ENCODE measurements around the gene DEGS2. TPM values are rescaled to one million over a fixed set of nuclear protein-coding genes. Genes with fewer than 3 reads are reported as not detected.

Gene DEGS2
- total RNA-seq, 1 experiment from 2014 or later, result 5.1 TPM

DNA sequence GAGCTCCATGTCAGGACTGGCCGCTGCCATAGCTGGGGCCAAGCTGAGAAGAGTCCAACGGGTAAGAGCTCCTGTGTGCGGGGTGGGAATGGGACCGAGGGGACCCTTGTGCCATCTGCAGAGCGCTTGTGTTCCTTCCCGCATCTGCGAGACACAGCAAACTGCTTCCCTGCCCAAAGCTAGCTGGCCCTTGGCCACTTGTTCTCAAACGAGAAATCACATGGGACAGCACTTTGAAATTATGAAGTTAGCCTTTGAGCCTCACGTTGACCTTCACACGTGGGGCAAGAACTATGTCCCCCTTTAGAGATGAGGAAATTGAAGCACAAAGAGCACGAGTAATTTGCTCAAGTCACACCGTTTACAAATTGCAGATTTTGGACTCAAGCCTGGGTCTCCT lies 30.8 kb downstream of the DEGS2 start:
- H3K9me3 ChIP-seq, result no peaks in the 10 kb centered on the region
- Mint-ChIP-seq H3K36me3 (ENCODE audit: insufficient read depth, unreplicated experiment) (peaks cover 6% of the 10 kb centered on the region), H3K4me1 (ENCODE audit: low read depth, unreplicated experiment) (peaks cover 14% of the 10 kb centered on the region), H3K27me3 (ENCODE audit: insufficient read depth, unreplicated experiment) (no peaks in the 10 kb centered on the region), H3K4me3 (ENCODE audit: unreplicated experiment) (no peak overlapping the region), H3K27ac (ENCODE audit: unreplicated experiment) (no peak overlapping the region), H3K9me3 (ENCODE audit: unreplicated experiment) (no peaks in the 10 kb centered on the region)
- no TSS peak for BruUV-seq (replicated peaks)
- no peaks in the 10 kb centered on the region for H3K27me3 ChIP-seq (replicated peaks; ENCODE audit: control insufficient read depth, insufficient read depth, low read length)
- TF ChIP-seq, protein P1, sequence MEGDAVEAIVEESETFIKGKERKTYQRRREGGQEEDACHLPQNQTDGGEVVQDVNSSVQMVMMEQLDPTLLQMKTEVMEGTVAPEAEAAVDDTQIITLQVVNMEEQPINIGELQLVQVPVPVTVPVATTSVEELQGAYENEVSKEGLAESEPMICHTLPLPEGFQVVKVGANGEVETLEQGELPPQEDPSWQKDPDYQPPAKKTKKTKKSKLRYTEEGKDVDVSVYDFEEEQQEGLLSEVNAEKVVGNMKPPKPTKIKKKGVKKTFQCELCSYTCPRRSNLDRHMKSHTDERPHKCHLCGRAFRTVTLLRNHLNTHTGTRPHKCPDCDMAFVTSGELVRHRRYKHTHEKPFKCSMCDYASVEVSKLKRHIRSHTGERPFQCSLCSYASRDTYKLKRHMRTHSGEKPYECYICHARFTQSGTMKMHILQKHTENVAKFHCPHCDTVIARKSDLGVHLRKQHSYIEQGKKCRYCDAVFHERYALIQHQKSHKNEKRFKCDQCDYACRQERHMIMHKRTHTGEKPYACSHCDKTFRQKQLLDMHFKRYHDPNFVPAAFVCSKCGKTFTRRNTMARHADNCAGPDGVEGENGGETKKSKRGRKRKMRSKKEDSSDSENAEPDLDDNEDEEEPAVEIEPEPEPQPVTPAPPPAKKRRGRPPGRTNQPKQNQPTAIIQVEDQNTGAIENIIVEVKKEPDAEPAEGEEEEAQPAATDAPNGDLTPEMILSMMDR (IDR thresholded peaks at IDR 0.05; ENCODE audit: insufficient read depth in 1 of 2, low read depth in 1 of 2, low read length in 1 of 2, severe bottlenecking in 1 of 2, unreplicated experiment in 1 of 2), result no peak
- H3K4me1 ChIP-seq, result peaks cover 15% of the 10 kb centered on the region
- H3K36me3 ChIP-seq (ENCODE audit: control insufficient read depth, insufficient read depth, low read length), result no peaks in the 10 kb centered on the region
- DNase-seq, result no peak
- intact Hi-C loops (cut with micrococcal nuclease; ENCODE audit: unreplicated experiment), result no loop called here
- POLR2A ChIA-PET, result no interaction called here
- CTCF ChIA-PET, result interaction anchor here (0.6 kb wide), 1 partner anchor 56 kb away, joined by 7 read pairs; no protein-coding TSS in a partner anchor
- no peak overlapping the region for H3K4me3 ChIP-seq (ENCODE audit: low read depth, low read length)

DNA sequence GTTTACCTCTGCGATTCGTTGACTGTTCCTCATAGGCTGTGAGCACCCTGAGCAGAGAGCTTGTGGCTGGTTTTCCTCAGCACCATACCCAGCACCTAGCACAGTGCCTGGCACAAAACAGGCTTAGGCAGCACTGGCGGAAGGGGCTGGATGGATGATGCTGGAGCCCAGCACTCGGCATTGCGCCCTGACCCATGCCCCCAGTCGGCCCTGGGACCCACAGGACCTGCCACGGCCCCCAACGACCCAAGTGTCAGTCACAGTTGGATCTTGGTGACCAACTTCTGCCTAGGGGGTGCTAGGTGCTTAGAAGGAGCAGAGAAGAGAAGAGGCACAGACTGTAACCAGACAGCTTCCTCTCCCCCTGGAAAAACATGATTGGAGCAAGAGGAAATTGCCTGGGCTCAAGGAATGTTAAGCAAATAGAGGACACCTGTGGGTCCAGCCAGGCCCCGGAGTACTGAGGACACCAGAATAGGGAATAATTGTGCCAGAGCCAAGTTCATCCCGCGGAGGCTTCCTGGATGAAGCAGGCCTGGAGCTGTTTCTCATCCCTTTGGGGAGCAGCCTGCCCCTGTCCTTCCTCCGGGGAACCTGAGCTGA lies 31.5 kb downstream of the DEGS2 start:
- Mint-ChIP-seq H3K4me3 (ENCODE audit: unreplicated experiment) (no peak overlapping the region), H3K9me3 (ENCODE audit: unreplicated experiment) (no peaks in the 10 kb centered on the region), H3K36me3 (ENCODE audit: insufficient read depth, unreplicated experiment) (peaks cover 6% of the 10 kb centered on the region), H3K4me1 (ENCODE audit: low read depth, unreplicated experiment) (peaks cover 17% of the 10 kb centered on the region), H3K27me3 (ENCODE audit: insufficient read depth, unreplicated experiment) (no peaks in the 10 kb centered on the region), H3K27ac (ENCODE audit: unreplicated experiment) (no peak overlapping the region)
- BruUV-seq (replicated peaks), result no TSS peak
- Histone ChIP-seq H3K4me1 (peaks cover 15% of the 10 kb centered on the region), H3K36me3 (ENCODE audit: control insufficient read depth, insufficient read depth, low read length) (no peaks in the 10 kb centered on the region), H3K27me3 (replicated peaks; ENCODE audit: control insufficient read depth, insufficient read depth, low read length) (no peaks in the 10 kb centered on the region), H3K4me3 (ENCODE audit: low read depth, low read length) (no peak overlapping the region), H3K9me3 (no peaks in the 10 kb centered on the region)
- intact Hi-C loops (cut with micrococcal nuclease; ENCODE audit: unreplicated experiment), result no loop called here
- CTCF ChIA-PET, result no interaction called here
- TF ChIP-seq, protein P1 (IDR thresholded peaks at IDR 0.05; ENCODE audit: insufficient read depth in 1 of 2, low read depth in 1 of 2, low read length in 1 of 2, severe bottlenecking in 1 of 2, unreplicated experiment in 1 of 2), result no peak
- no peak for DNase-seq
- POLR2A ChIA-PET, result no interaction called here

DNA sequence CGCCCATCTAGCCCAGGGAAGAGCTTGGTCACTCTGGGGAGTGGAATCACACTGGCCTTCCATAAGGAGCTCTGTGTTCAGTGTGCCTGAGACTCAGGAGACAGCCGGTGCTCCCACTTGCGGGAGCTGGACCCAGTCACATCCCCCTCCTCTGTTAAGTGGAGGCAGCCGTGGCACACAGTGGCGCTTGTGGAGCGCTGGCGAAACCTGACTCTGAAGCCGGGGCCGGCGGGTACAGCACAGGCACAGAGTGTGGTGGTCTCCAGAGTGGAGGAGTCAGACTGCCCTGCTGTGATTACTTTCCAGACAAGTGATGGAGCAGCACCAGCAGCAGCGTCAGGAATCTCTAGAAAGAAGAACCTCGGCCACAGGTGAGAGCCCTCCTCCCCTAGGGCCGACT lies 33.0 kb downstream of the DEGS2 start:
- no peak for DNase-seq
- no peaks in the 10 kb centered on the region for H3K9me3 Mint-ChIP-seq (ENCODE audit: unreplicated experiment)
- no peak overlapping the region for H3K27ac Mint-ChIP-seq (ENCODE audit: unreplicated experiment)
- POLR2A ChIA-PET, result no interaction called here
- peaks cover 6% of the 10 kb centered on the region for H3K36me3 Mint-ChIP-seq (ENCODE audit: insufficient read depth, unreplicated experiment)
- Histone ChIP-seq H3K36me3 (ENCODE audit: control insufficient read depth, insufficient read depth, low read length) (no peaks in the 10 kb centered on the region), H3K4me1 (peaks cover 10% of the 10 kb centered on the region), H3K4me3 (ENCODE audit: low read depth, low read length) (no peak overlapping the region), H3K9me3 (no peaks in the 10 kb centered on the region), H3K27me3 (replicated peaks; ENCODE audit: control insufficient read depth, insufficient read depth, low read length) (no peaks in the 10 kb centered on the region)
- no TSS peak for BruUV-seq (replicated peaks)
- CTCF ChIA-PET, result no interaction called here
- peaks cover 15% of the 10 kb centered on the region for H3K4me1 Mint-ChIP-seq (ENCODE audit: low read depth, unreplicated experiment)
- TF ChIP-seq, protein P1 (IDR thresholded peaks at IDR 0.05; ENCODE audit: insufficient read depth in 1 of 2, low read depth in 1 of 2, low read length in 1 of 2, severe bottlenecking in 1 of 2, unreplicated experiment in 1 of 2), result no peak
- intact Hi-C loops (cut with micrococcal nuclease; ENCODE audit: unreplicated experiment), result no loop called here
- H3K4me3 Mint-ChIP-seq (ENCODE audit: unreplicated experiment), result no peak overlapping the region
- H3K27me3 Mint-ChIP-seq (ENCODE audit: insufficient read depth, unreplicated experiment), result no peaks in the 10 kb centered on the region
